GM12864 (cell line): ENCODE measurements around the gene OLFML2A.

ENCODE experiments used
- DNase-seq: peaks from one replicate; pipeline ENCODE4 v3.0.0-alpha.2; 2011; ENCODE audit warnings: low read depth
- H3K4me3 ChIP-seq: 2 replicates; pipeline ENCODE4 v1.5.1; 2011; ENCODE audit warnings: mild to moderate bottlenecking, low read depth, low read length, control low read depth
- CTCF ChIP-seq: IDR thresholded peaks from 2 replicates; pipeline ENCODE4 v1.5.1; 2011; ENCODE audit warnings: low read depth, mild to moderate bottlenecking, moderate library complexity, low read length, control low read depth, inconsistent platforms; ENCODE audit errors: missing control alignments

OLFML2A gene

DNA sequence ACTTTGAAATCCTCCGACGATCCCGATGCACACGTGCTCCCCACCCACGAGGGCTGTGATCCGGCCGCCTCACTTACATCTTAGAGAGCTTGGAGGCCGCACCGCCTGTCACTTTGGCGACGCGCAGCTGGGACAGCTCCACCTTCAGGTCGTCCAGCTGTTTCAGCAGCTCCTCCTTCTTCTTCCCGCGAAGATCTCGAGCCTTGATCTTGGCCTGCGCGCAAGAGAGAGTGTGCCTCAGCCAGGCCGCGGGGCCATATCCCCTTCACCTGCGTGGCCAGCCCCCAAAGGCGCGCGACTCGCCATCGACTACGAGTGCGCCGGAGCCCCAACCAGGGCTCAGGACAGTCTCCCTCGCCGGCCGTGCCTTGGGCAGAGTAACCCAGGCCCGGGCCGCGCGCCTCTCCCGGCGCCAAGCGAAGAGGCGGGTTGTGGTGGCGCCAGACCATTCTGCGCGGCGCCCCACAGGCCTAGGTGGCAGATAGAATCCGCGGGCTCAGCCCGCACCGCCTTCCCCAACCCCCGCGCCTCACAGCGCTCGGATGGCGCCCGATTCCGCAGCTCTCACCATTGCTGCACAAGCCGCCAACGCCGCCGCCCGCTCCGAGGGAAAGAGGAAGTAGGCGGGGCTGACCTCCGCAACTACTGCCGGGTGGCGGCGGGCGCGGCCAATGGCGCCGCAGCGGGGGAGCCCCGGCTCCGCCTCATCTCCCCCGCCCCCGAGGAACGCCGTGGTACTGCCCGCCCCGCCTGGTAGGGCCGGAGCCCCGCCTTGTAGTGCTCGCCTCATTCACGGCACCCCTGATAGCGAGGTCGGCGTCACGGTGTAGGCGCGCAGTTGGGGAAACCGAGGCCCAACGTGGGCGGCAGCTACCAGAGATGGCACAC lies 84.7 kb downstream of the OLFML2A start, which contains the start of the genes ARPC5L and RPL35:
Gene ARPC5L (plus strand): TSS at position 789 of the 888 bp plus-strand sequence. CDS start 7,161 bp downstream, outside the sequence.
Gene RPL35 (minus strand): TSS at position 616 of the 888 bp plus-strand sequence. CDS start 45 bp downstream, at position 571.
- peak; percentile 77 for DNase-seq
- peak; percentile 17 for TF ChIP-seq CTCF
- H3K4me3 ChIP-seq = peak within 1 kb of the TSS; percentile 73

GRCh38 chr9:124863371-124863871 lies 86.5 kb downstream of the OLFML2A start:
- no peak for DNase-seq
- TF ChIP-seq CTCF = no peak
- H3K4me3 ChIP-seq = no peak overlapping the region
